ENCODE data around the gene RASGRF2.

GRCh38 chr5:81010336-81011169 lies 50.4 kb downstream of the RASGRF2 start:
- no peak for TF ChIP-seq POLR2A (IDR thresholded peaks at IDR 0.05)
- no peak for TF ChIP-seq CTCF (IDR thresholded peaks at IDR 0.05)
